HG02840 (cell line): ENCODE results near the gene CNNM3.

Source experiments
- ATAC-seq: cut with Tn5 transposase; IDR thresholded peaks from one replicate; pipeline ENCODE4 v1.9.1; 2021; ENCODE audit warnings: mild to moderate bottlenecking, moderate library complexity, moderate number of reproducible peaks; ENCODE audit not compliant: unreplicated experiment, low FRiP score

The CNNM3 gene

GRCh38 chr2:96816836-96817702 lies 1.0 kb downstream of the CNNM3 start:
- ATAC-seq, result no peak

- ATAC-seq, result no peak
Measured at GRCh38 chr2:96817882-96818281, 1.8 kb downstream of the CNNM3 start.

- ATAC-seq, result no peak
Measured at GRCh38 chr2:96819128-96819875, 3.2 kb downstream of the CNNM3 start.

DNA sequence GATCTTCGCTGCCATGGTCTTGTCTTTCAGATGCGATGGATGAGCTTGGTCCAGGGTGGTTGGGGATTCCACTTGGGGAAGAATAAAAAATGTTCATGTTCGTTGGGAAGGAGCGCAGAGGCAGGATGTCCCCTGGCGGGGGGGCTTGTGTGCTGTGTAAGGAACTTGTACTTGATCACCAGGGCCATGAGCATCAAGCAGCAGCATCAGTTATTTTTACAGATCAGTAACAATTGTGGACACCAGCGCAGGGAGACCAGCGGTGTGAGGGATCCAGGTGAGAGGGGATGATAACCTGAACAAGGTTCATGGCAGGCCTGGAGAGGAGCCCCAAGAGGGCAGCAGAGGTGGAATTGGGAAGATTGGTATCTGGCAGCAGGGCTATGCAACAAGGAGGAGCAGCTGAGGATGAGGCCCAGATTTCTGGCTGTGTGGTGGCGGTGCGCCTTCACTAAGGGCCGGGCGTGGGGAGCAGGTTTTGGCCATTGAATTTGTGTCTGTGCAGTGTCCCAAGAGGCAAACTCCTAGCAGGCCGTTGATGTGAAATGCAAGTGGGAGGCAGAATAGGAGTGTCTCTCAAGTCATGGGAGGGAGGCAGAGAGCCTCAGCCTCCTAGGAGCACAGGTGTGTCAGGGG lies 3.9 kb downstream of the CNNM3 start:
- ATAC-seq, result no peak

DNA sequence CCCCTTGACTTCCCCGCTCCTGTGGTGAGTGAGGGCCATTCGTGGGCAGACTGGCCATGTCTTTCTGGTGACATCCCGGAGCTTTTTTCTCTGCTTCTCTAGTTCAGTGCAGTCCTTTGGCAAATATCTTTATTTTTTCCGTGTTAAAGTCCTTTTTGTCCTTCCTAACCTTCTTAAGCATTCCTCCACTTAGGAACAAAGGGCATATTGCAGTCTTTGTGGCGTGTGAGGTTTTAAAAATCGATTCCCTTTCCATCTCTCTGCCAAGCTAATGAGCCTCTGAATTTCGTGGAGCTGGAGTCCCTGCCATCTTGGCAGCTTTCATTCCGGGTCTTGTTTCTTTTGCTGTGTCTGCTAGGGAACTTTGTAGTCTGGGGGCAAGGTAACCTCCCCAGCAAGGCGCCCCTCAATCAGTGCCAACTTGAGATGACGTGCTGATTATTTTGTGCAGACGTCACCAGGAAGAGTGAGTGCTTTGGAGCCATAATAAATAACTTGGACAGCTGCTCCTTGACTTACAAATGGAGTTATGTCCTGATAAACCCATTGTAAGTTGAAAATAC lies 5.1 kb downstream of the CNNM3 start:
- ATAC-seq, result no peak

DNA sequence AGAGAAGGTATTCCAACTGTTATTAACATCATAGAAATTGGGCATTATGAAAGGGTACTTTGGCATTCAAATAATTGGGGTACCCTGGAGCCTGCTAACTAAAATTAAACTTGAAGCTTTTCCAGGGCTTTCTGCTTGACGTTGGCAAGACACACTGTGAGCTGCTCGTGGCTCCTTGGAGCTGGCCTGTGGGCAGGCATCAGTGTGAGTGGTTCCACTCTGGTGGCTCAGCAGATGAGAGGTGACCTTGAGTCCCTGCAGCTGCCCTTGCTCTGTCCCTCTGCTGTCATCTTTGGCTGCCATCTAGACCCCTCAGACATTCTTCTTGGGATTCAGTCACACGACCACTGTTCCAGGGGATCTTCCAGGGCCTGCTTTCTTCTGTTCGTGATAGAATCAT lies 6.7 kb downstream of the CNNM3 start:
- no peak for ATAC-seq

DNA sequence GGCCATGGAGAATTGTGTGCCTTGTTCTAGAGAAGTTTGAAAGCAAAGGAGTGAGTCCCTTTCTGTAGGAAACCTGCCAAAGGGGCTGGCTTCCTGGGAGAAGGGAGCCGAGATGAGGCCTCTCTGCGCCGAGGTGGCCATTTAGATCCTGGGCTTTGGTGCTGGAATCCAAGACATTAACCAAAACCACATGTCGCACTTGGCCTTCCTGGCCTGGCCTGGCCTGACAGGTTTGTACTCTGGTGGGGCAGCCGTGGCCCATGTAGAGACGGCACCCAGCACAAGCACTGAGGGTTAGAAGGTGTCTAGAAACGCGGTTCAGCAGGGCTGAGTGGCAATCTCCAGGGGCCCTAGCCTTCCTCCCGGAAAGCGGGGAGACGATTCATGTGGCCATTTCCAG lies 7.1 kb downstream of the CNNM3 start:
- ATAC-seq, result no peak

- no peak for ATAC-seq
Measured at GRCh38 chr2:96824079-96824870, 8.2 kb downstream of the CNNM3 start.

GRCh38 chr2:96825057-96825456 lies 9.0 kb downstream of the CNNM3 start:
- no peak for ATAC-seq

DNA sequence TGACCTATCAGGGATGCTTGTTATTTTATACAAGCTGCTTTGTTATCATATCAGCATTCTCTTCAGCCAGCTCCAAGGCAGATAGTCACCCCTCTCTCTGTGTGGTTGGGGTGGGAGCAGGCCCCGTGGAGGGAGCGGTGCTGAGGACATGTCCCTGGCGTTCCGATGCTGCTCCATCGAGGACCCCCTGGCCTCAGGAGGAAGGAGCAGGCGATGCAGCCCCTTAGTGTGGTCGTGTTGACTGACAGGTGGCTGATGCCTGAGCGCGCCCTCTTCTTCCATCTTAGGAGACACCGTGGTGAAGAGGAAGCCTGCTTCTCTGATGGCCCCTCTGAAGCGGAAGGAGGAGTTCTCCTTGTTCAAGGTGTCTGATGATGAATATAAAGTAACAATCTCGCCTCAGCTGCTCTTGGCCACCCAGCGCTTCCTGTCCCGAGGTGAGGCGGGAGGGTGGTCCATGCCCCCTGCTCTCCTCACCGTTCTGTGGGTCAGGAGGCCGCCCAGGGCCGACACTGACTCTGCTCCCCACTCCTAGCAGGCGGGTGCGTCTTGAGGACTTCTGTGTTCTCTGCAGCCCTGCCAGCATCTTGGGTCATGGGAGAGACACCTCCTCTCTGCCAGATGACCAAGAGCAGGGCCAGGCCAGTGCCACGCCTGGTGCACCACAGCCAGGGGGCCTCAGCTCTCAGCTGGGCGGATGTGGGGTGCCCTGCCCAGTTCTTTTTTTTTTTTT lies 10.6 kb downstream of the CNNM3 start:
- no peak for ATAC-seq

DNA sequence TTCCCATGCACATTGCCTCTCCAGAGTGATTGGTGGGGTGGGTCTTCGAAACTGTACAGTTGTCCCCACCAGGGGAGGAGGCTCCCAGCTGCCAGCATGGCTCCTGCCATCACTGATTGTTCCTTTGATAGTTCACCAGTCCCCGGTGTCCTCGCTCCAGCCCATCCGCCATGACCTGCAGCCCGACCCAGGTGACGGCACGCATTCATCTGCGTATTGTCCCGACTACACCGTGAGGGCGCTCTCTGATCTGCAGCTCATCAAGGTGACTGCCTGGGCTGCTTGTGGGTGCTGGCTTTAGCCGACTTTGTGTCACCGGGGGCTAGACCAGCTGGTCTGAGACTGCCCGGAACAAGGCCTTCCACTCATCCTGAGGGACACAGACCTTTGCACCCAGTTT lies 12.4 kb downstream of the CNNM3 start:
- no peak for ATAC-seq

GRCh38 chr2:96828874-96829273 lies 12.8 kb downstream of the CNNM3 start:
- no peak for ATAC-seq

GRCh38 chr2:96830044-96830562 lies 14.0 kb downstream of the CNNM3 start:
- ATAC-seq, result no peak

DNA sequence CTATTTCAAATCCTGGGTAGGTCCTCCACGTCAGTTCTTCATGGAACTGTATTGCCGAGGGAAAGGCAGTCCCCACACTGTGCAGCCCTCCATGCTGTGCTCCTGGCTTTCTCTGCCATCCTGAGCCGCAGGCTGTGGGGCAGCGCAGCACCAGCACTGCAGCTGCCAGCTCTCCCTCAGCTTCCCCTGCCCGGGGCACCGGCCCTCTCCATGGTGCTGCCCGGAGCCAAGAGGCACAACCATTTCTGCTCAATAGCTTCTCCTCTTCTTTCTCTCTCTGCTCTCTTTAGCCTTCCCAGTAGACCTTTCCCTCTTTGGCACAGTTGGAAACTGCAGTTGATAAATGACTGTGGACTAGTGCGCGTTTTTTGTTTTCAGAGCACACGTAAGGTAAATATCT lies 15.6 kb downstream of the CNNM3 start:
- ATAC-seq, result no peak

DNA sequence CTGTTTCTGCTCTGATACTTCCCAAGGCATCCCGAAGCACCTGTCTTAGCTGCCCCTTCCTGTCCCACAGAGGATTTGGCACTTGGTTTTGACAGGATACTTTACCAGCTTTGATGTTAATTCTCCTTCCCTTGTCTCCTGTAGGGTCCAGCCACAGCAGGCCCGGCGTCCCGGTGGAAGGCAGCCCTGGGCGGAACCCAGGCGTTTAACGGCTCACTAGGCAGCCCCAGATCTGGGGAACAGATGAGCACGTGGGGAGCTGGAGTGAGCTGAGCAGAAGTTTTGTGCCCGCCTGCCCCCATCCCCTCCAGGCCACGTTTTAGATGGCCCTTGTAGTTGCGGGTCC lies 16.3 kb downstream of the CNNM3 start:
- no peak for ATAC-seq

DNA sequence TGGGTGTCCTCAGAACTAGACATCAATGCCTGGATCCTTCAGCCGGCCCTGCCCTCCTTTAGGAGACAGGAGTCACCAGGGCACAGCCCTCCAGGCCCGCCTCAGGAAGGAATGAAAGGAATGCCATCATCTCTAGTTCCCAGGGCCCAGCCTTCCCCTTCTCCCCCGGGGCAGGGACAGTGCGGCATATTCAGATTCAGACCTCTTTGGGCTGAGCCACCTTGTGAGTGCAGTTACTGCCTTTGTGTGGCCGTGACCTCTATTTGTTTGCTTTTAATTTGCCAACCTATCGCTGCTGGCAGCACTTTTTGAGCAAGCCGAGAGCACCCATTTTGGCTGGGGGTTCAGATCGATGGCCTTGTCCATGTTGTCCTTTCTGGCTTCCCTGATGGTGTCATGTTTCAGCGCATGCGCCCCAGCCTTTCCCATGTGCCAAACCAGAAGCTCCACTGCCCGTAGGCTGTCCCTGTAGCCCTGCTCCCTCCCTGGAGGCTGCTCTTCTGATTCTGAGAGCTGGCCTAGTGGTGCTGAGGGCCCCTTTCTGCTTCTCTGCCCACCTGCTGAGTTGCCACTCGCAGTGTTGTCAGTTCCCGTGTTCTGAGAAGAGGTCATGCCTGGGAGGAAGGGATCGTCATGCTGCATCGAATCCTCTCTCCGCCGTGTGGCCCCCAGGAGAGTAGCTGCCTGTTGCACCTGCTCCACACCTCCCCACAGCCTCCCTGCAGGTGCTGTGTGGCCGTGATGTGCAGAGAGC lies 16.9 kb downstream of the CNNM3 start:
- no peak for ATAC-seq

DNA sequence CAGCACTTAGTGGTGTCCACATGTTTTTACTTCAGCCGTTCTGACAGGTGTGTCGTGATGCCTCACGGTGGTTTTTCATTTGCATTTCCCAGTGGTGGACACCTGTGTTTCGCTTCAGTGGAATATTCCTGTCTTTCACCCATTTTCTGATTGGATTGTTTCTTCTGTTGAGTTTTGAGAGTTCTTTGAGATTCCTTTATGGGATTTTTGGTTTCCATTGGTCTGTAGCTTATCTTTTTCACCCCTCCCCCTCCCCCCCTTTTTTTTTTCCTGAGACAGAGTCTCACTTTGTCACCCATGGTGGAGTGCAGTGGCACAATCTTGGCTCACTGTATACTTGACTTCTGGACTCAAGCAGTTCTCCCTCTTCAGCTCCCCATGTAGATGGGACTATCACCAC lies 19.8 kb downstream of the CNNM3 start:
- ATAC-seq, result no peak

DNA sequence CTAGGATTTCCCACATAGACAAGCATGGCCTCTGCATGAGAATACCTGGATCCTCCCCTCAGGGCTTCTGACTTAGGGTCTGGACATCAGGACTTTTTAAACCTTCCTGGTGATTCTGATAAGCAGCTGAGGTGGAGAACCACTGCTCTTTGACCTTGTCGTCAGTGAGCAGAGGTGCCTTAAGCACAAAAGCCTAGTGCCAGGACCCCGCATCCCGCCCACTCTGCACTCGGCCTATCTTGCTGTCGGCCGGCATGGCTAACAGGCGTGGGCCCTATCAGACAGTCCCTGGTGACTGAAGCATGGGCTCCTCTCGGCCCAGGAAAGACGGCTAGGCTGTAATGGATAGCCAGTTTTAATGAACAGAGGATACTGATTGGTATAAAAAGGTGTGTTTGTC lies 21.5 kb downstream of the CNNM3 start:
- ATAC-seq, result no peak
